SKM-1 treated with dmso at 0.1 percent for 144 hours (cell line): Measurements from ENCODE around the gene ARHGEF17.

Source experiments
- DNase-seq: peaks from one replicate; lab custom pipeline; 2025; ENCODE audit not compliant: unreplicated experiment; lab: John Stamatoyannopoulos, UW

The ARHGEF17 gene

DNA sequence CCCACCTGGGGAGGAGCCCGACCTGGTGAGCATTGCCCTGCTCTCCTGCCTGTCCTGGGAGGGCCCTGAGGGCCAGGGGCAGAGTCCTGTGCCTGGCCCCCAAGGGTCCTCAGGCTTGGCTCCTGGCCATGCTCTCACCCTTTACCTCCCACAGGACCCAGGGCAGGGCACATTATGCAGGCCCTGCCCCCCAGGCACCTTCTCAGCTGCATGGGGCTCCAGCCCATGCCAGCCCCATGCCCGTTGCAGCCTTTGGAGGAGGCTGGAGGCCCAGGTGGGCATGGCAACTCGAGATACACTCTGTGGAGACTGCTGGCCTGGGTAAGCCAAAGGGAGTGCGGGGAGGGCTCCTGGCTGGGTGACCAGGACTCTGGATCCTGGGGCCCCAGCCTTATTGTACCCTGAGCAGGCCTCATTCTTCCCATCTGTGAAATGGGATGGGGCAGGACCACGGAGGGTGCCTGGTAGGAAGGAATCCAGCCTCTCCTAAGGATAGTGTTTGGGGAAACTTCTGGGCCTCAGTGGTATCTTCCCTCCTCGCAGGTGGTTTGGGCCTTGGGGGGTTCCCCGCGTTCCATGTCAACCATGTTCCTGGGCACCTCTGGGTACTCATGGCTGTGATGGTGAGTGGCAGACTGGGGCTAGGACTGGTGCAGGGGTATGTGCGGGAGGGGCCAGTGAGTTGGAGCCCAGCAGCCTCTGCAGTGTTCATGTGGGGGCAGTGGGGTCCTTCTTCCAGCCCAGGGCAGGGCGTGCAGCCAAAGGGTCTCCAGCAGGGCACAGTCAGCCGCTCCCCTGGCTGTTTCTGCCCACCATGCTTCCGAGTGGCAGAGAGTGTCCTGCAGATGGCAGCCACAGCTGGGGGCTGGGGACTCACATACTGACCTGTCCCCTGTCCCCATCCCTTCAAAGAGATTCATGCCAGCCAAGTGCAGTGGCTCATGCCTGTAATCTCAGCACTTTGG, 82.8 kb downstream of the ARHGEF17 start:
- DNase-seq: no peak

DNA sequence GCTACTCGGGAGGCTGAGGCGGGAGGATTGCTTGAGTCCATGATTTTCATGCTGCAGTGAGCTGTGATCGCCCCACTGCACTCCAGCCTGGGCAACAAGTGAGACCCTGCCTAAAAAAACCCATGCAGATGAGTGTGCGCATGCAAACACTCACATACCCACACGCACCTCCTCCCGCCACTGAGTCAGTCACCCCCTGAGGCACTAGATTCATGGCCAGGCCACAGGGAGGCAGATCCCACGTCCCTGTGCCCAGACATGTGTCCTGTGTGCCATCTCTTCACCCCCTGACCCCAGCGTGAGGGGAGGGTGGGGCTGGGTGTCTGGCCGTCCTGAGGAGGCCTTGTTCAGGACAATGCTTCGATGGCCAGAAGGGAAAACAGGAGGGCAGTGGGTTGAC, 83.6 kb downstream of the ARHGEF17 start:
- DNase-seq: no peak

DNA sequence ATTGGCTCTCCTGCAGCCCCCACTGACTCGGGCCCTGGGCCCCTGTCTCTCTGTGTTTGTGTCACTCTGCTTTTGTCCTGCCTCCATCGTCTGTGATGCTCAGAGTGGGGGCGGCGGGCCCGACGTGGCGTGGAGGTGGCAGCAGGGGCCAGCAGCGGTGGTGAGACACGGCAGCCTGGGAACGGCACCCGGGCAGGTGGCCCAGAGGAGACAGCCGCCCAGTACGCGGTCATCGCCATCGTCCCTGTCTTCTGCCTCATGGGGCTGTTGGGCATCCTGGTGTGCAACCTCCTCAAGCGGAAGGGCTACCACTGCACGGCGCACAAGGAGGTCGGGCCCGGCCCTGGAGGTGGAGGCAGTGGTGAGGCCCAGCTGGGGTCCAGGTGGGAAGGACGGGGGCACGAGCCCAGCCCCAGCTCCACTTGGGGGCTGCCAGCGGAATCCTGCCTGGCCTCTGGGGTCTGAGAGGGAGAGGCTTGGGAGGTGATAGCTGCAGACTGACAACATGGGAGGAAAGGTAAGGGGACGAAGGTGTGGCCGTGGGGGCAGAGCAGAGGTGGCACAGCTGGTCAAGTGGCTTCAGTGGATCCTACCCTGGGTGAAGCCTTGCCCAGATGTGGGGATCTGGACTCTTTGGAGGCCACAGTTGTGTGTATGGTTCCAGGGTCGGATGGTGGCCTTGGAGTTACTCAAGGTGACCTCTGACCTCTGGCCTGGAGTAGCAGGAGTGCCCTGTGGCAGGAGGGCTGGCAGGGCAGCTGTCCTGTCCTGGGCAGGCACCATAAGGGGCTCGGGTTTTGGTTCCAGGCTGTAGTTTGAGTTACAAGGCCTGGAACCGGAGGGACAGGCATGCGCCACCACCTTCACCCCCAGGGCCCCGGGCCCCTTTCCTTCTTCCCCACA, 84.3 kb downstream of the ARHGEF17 start:
- no peak for DNase-seq

DNA sequence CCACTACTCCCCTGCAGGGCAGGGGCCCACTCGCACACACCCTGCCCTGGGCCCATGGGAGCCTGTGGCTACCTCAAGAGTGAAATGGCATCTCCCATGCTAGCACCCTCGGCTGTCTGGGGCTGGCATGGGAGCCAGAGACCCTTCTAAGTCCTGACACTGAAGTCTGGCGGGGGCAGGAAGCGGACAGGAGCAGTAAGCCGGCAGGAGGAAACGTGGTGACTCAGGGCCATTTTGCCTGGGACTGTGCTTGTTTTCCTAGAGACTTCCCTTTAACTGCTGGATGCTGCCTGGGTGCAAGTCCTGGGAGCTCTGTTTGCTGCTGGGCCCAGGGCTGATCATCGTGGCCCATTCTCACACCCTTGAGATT, 84.9 kb downstream of the ARHGEF17 start:
- DNase-seq: no peak

DNA sequence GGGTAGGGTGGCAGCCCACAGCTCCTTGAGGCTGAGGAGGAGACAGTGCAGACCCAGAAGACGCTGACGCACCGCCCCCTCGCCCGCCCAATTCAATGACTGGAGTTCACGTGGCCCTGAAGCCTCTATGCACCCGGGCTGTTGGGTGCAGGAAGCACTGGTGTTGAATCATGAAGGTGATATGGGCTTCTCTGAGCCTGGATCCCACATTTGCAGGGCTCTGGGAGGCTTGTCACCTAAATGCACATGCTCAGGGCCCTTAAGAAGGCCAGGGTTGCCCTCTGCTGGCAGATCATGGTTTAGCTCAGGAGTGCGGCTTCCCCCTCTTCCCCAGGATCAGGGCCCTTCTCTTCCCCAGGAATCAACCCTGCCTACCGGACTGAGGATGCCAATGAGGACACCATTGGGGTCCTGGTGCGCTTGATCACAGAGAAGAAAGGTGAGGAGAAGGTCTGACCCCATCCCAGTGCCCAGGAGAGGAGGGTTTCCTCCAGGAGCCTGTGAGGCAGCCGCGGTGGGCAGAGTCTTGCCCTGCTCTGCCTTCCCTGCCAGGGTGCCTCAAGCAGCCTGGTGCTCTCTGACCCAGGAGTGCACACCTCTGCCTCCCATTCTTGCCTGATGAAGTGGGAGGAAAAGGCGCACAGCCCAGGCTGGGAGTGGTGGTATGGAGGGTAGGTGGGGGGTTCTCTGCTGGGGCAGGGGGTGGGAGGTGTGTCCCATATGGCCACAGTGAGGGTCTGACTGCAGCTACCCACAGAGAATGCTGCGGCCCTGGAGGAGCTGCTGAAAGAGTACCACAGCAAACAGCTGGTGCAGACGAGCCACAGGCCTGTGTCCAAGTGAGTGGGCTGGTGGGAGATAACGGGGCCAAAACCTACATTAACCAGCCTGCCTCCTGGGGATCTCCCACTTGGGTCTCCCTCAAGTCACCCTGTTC, 85.7 kb downstream of the ARHGEF17 start:
- peak; percentile 65 for DNase-seq

DNA sequence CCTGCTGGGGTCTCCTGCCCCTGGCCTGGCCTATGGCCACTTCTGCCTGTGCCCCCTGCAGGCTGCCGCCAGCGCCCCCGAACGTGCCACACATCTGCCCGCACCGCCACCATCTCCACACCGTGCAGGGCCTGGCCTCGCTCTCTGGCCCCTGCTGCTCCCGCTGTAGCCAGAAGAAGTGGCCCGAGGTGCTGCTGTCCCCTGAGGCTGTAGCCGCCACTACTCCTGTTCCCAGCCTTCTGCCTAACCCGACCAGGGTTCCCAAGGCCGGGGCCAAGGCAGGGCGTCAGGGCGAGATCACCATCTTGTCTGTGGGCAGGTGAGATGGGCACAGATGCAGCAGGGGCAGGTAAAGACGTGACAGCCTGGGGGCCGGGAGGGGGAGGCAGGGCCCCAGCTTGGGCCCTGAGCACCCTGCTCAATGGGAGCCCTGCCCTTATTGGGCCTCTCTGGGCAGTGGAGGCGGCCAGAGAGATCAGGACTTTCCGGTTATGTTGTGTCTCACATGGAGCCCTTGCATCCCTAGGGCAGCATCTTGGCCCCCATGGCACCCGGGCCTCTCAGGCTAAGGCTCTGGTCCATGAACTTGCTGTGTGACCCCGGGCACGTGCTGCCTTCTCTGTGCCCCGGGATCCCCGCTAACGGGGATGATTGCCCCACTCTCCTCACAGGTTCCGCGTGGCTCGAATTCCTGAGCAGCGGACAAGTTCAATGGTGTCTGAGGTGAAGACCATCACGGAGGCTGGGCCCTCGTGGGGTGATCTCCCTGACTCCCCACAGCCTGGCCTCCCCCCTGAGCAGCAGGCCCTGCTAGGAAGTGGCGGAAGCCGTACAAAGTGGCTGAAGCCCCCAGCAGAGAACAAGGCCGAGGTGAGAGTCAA, 86.6 kb downstream of the ARHGEF17 start:
- DNase-seq: no peak

DNA sequence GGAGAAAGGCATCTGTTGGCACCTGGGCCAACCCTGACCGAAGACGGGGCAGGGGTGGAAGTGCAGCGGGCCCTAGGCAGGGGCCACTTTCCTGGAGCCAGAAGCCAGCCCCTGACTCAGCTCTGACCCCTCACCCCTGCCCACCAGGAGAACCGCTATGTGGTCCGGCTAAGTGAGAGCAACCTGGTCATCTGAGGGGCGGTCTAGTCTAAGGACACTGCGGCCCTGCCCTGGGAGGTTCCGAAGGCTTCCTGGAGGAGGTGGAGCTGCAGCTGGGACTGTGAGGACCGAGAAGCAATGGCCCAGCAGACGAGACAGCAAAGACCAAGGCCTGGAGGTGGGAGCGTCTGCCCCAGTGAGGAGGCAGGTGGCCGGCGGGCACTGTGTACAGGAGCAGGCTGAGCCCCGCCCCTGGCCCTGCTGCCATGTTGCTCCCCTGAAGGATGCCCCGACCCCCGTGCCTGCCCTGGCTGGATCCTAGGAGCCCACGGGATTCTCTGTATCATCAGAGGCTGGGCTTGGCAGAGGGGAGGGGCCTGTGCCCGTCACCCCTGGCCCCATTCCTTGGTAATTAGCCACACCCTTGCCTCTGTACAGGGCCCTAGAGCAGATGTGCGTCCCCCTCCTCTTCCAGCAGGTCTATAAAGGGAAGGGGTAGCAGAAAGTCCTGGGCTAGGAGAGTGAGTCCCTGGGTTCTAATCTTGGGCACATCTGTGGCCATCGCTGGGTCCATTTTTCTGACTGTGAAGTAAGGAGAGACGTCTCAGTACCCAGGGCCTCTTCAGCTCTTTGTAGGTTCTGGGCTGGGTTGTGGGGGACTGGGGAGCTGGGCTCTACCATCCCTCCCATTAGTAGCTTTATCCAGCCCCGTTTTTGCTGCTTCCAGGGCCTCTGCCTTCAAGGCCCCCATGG, 87.5 kb downstream of the ARHGEF17 start:
- DNase-seq: no peak

DNA sequence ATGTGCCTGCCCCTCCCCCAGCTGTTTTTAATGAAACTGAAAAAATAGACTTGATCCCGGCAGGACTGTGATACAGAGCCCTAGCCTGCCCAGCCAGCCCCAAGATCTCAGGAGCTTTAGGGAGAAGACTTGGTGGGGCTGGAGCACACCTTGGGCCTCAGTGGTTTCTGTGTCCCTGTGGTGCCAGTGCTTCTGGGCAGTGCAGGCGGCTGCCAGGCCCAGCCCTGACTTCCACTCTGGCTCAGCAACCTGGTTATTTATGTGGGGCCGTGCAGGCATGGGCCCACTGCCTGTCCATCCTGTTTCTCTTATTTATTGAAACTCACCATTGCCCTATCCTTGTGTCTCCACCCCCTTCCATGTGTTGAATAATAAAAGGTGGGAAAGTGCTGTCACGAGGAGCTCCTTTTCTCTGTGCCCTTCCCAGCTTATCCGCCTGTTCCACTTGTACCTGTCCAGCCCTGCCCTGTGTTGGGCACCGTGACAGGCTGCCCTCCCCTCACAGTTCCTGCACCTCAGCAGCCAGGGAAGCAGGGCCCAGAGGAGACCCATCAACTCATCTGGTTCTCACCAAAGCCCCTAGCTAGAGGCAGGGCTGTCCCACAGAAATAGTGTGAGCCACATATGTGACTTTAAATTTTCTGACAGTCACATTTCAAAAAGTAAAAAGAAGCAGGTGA, 88.3 kb downstream of the ARHGEF17 start:
- DNase-seq: no peak

DNA sequence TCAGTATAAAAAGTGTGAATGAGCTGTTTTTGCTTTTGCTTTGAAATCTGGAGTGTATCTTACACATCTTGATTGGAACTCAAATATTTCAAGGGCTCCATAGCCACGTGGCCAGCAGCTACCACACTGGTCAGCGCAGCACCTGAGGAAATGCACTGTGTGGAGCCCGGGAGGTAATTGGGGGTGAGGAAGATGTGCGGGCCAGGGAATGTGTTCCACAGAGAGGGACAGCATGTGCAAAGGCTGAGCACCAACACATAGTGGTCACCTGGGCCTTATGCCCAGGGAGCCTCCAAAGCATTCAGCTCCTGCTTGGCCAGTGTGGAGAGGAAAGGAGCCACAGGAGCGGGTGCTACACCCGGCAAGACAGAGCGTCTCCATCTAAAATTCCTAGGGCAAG, 88.9 kb downstream of the ARHGEF17 start:
- no peak for DNase-seq

DNA sequence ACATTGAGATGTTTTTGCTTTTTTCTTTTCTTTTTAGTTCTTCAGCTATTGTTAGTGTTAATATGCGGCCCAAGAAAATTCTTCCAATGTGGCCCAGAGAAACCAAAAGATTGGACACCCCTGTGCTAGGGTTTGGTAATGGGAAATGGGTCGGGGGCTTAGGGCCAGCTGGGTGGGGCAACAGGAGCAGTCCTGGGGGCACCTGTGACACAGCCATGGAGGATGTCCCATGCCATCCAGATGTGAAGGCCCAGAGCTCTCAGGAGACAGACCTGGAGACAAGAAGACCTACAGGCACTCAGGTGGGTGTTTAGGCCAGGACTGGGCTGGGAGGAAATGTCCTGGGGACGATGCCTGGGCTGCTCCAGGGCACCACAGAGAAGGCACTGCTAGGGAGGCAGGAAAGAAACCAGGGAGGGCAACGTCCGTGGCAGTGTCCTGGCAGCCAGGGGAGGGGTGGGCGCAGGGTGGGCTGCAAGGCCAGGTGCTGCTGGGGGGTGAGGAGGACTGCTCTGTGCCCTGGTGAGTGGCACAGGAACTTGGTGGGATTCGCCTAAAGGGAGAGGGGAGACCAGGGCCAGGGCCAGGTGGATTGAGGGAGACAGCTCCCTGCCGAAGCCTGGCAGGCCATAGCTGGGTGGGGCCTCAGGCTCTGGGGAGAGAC, 89.5 kb downstream of the ARHGEF17 start:
- no peak for DNase-seq

DNA sequence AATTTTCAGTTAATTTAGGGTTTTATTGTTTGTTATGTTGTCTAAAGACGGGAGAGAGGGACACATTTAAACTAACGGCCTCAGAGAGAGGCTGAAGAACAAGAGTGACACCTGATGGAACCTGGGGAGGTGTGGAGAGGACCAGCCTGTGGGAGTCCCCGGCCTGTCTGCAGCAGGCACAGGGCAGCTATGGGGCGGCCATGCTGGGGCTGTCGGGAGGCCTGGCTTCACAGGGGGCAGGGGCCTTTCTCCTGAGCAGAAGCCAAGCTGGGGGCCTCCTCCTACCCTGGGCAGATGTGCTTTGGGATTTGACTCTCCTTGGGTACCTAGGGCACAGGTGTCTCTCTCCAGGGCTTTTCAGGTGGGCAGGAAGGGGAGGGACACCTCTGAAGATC, 90.1 kb downstream of the ARHGEF17 start:
- no peak for DNase-seq

DNA sequence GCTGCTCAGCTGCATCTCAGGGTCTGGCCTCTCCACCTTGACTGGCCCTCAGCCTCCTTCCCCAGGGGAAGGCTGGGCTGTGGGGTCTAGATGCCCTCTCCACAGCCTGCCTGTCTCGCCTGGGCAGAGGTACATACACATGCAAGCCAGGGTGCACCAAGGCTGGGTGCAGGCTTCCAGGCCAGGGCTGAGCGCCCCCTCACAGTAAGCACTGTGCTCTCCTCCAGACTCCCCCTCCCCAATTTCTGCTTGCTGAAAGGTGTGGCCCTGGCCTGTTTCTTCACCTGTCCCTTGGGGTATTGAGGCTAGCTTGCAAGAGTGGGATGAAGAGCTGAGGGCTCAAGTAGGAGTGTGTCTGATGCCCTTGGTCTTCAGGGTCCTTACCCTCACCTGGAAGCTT, 90.6 kb downstream of the ARHGEF17 start:
- DNase-seq: no peak

DNA sequence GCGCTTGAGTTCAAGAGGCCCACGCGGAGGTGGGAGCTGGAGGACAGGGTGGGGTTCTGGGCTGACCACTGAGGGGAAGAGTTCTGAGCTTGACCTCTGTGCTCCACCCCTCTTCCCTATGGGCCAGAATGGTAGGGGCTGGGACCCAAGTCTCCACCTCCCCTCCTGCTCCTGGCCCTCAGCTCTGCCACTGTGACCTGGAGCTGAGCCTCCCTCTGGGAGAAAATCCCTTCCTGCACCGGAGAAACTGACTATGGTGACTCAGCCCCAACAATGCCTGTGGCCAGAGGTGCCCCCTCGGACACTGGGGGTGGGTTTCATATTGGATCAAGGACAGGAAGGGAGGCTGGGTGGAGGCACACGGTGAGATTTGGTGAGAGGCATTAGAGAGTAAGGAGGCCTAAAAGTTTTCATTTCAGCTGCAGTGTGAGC, 91.1 kb downstream of the ARHGEF17 start:
- no peak for DNase-seq

DNA sequence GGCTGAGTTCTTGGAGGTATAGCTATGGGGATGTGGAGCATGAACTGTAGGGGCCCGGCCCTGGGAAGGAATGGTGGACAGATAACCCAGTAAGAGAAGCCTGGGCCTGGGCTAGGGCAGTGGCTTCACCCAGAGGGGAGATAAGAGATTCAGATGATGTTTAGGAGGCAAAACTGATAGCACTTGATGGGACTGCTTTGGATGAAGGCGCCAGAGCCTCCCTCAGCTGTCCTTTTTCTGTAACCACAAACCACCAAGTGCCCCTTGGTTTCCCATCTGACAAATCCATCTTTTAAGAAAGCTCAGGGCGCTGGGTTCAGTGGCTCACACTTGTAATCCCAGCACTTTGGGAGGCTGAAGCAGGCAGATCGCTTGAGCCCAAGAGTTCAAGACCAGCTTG, 91.6 kb downstream of the ARHGEF17 start:
- no peak for DNase-seq

DNA sequence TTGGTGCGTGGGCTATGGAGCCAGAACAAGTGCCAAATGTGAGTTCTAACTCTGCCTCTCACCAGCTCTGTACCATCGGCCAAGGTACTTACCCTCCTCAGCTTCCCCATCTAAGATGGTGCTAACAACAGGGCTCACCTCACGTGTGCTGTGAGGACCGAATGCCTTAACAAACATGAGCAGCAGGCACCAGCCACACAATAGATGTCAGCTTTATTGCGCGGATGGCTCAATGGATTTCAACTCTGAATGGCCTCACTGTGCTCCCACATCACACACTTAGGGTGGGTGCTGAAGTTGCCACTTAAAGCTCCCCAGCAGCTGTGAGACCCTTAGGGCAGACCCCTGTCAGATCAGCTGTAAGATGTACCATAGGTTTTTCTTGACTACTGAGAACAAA, 92.2 kb downstream of the ARHGEF17 start:
- DNase-seq: no peak

DNA sequence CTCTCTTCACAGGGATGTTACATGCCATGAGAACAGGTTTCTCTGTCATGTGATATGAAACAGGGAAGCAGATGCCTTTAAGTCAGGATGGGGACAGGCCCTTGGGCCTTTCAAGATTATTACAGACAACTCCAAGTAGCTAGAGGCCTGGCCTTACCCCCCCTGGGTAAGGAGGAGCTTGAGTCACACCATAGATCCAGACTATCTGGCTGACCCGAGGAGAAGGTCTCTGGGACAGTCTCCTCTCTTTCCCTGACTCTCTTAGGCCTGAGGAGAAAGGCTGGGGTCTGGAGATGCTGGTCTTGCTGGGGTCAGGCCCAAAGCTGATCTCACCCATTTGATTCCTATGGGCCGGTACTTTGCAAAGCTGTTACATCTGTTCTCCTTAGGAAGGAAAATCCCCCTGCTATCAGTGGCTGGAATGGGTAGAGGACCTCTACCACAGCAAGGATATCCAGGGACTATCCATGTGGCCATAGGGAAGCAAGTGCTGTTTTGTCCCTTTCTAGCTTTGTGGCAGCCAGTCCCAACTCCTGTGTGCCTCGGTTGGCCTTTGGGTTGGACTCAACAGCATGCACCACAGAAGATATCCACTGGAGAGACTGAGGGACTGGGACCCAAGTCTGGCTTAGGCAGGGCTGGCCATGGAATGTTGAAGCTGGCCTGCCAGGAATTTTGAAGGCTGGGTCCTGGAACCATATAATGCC, 93.3 kb downstream of the ARHGEF17 start:
- DNase-seq: no peak
